Suprapubic skin (tissue), 4 donors: ENCODE data around the gene TNFRSF8. TPM values are rescaled to one million over a fixed set of nuclear protein-coding genes. Genes with fewer than 3 reads are reported as not detected.

Experiments used
- DNase-seq, 2 donors: peaks; one replicate each; pipeline ENCODE4 v3.0.0-alpha.2; 2019; ENCODE audit warnings: low spot score in 2 of 2
- H3K27ac ChIP-seq: fragments of 200-600 bp; sonication (generic); one replicate; pipeline ENCODE4 v1.5.1; 2019
- H3K27me3 ChIP-seq: fragments of 200-600 bp; sonication (generic); one replicate; pipeline ENCODE4 v1.5.1; 2019
- H3K36me3 ChIP-seq: fragments of 200-600 bp; sonication (generic); one replicate; pipeline ENCODE4 v1.5.1; 2019
- H3K4me1 ChIP-seq: fragments of 200-600 bp; sonication (generic); one replicate; pipeline ENCODE4 v1.5.1; 2019
- H3K4me3 ChIP-seq: fragments of 200-600 bp; sonication (generic); one replicate; pipeline ENCODE4 v1.5.1; 2019; ENCODE audit warnings: mild to moderate bottlenecking
- H3K9me3 ChIP-seq: fragments of 200-600 bp; sonication (generic); one replicate; pipeline ENCODE4 v1.5.1; 2019
- CTCF ChIP-seq, 2 donors: fragments of 200-600 bp in 1 of 2; fragments of 450-650 bp in 1 of 2; sonication (generic) in 1 of 2; IDR thresholded peaks; one replicate each; pipeline ENCODE4 v1.5.1; 2016 to 2019; ENCODE audit warnings: antibody characterized with exemption in 2 of 2, mild to moderate bottlenecking in 1 of 2, moderate library complexity in 1 of 2
- EP300 ChIP-seq: sonication (generic); formaldehyde crosslinking; IDR thresholded peaks from one replicate; pipeline ENCODE4 v1.6.1; 2017; ENCODE audit warnings: antibody characterized with exemption
- POLR2A ChIP-seq, 2 donors: fragments of 450-650 bp; IDR thresholded peaks; one replicate each; pipeline ENCODE4 v1.6.1; 2017; ENCODE audit warnings: antibody characterized with exemption in 2 of 2, mild to moderate bottlenecking in 2 of 2, moderate library complexity in 2 of 2
- POLR2AphosphoS5 ChIP-seq, 3 donors: sonication (generic); formaldehyde crosslinking; IDR thresholded peaks; one replicate each; pipeline ENCODE4 v1.6.1; 2017; ENCODE audit warnings: antibody characterized with exemption in 3 of 3
- WGBS: methylation state at CpG from one replicate; pipeline ENCODE4 v1.1.5; 2018; 5-methylcytosine and 5-hydroxymethylcytosine counted together
- total RNA-seq, 4 donors: library from RNA; depleted of rRNA; stranded (reverse); fragments of >200 nt; gene quantifications; one replicate each; pipeline ENCODE4 v1.1.0, GENCODE V29; 2016

The TNFRSF8 gene
- total RNA-seq, 4 donors from 2014 or later: 0.30 to 1.2 (median 0.75) TPM

GRCh38 chr1:12155328-12155727 lies 92.2 kb downstream of the TNFRSF8 start:
- 95% methylated on average over 2 of the region's 2 CpGs for WGBS
- H3K4me1 ChIP-seq: peaks cover 22% of the 10 kb centered on the region
- TF ChIP-seq POLR2A (IDR thresholded peaks at IDR 0.05): no peak
- no peaks in the 10 kb centered on the region for H3K36me3 ChIP-seq
- no peaks in the 10 kb centered on the region for H3K27me3 ChIP-seq
- no peak for DNase-seq
- no peaks in the 10 kb centered on the region for H3K9me3 ChIP-seq
- no peak overlapping the region for H3K4me3 ChIP-seq
- H3K27ac ChIP-seq: no peak overlapping the region

- DNase-seq: no peak
- Histone ChIP-seq H3K4me3 (no peak overlapping the region), H3K4me1 (peaks cover 33% of the 10 kb centered on the region), H3K9me3 (no peaks in the 10 kb centered on the region), H3K27me3 (no peaks in the 10 kb centered on the region), H3K27ac (no peak overlapping the region), H3K36me3 (no peaks in the 10 kb centered on the region)
- WGBS: 59% methylated on average over 10 of the region's 10 CpGs
- TF ChIP-seq EP300 (no peak), POLR2A (IDR thresholded peaks at IDR 0.05) (no peak), CTCF (IDR thresholded peaks at IDR 0.05) (no peak), POLR2AphosphoS5 (IDR thresholded peaks at IDR 0.05) (no peak)
Observed at GRCh38 chr1:12157366-12158231, 94.5 kb downstream of the TNFRSF8 start.

GRCh38 chr1:12158357-12159092 lies 95.4 kb downstream of the TNFRSF8 start:
- DNase-seq: no peak
- no peaks in the 10 kb centered on the region for H3K9me3 ChIP-seq
- 68% methylated on average over 22 of the region's 22 CpGs for WGBS
- no peaks in the 10 kb centered on the region for H3K27me3 ChIP-seq
- H3K36me3 ChIP-seq: no peaks in the 10 kb centered on the region
- H3K27ac ChIP-seq: no peak overlapping the region
- no peak overlapping the region for H3K4me3 ChIP-seq
- TF ChIP-seq CTCF (IDR thresholded peaks at IDR 0.05) (no peak), POLR2A (IDR thresholded peaks at IDR 0.05) (no peak), POLR2AphosphoS5 (IDR thresholded peaks at IDR 0.05) (no peak), EP300 (no peak)
- peaks cover 25% of the 10 kb centered on the region for H3K4me1 ChIP-seq

GRCh38 chr1:12159816-12160215 lies 96.7 kb downstream of the TNFRSF8 start:
- Histone ChIP-seq H3K4me1 (peaks cover 24% of the 10 kb centered on the region), H3K4me3 (no peak overlapping the region), H3K9me3 (no peaks in the 10 kb centered on the region), H3K27ac (no peak overlapping the region), H3K27me3 (no peaks in the 10 kb centered on the region), H3K36me3 (no peaks in the 10 kb centered on the region)
- DNase-seq: no peak
- WGBS: 77% methylated on average over 7 of the region's 7 CpGs
- TF ChIP-seq POLR2AphosphoS5 (IDR thresholded peaks at IDR 0.05) (no peak), EP300 (no peak), POLR2A (IDR thresholded peaks at IDR 0.05) (no peak), CTCF (IDR thresholded peaks at IDR 0.05) (no peak)

GRCh38 chr1:12161324-12161661 lies 98.2 kb downstream of the TNFRSF8 start:
- peaks cover 24% of the 10 kb centered on the region for H3K4me1 ChIP-seq
- WGBS: 83% methylated on average over 2 of the region's 2 CpGs

More at GRCh38 chr1:12161324-12161661, 98.2 kb downstream of the TNFRSF8 start:
- no peak for TF ChIP-seq CTCF (IDR thresholded peaks at IDR 0.05)
- no peak for TF ChIP-seq POLR2AphosphoS5 (IDR thresholded peaks at IDR 0.05)
- no peak for TF ChIP-seq EP300
- TF ChIP-seq POLR2A (IDR thresholded peaks at IDR 0.05): no peak
- Histone ChIP-seq H3K27me3 (no peaks in the 10 kb centered on the region), H3K4me3 (no peak overlapping the region), H3K27ac (no peak overlapping the region), H3K36me3 (no peaks in the 10 kb centered on the region), H3K9me3 (no peaks in the 10 kb centered on the region)
- no peak for DNase-seq
